ENCODE results near the gene RAD54L2.
"Not testable (repeated sequence)": the region's sequence is repeated elsewhere in the genome, so short reads cannot be mapped to it uniquely, and the experiment has no call there.

RAD54L2 gene

GRCh38 chr3:51535146-51536019, 3.1 kb upstream of the RAD54L2 start:
- no peak for DNase-seq (ENCODE audit: extremely low read depth, low read depth)
- TF ChIP-seq CTCF (IDR thresholded peaks at IDR 0.05; ENCODE audit: low read depth, low read length) = no peak

- not testable (repeated sequence) for DNase-seq (ENCODE audit: extremely low read depth, low read depth)
These were observed 888 bp upstream of the RAD54L2 start for GRCh38 chr3:51537631-51538030.

- DNase-seq (ENCODE audit: extremely low read depth, low read depth) = no peak
- no peak for TF ChIP-seq CTCF (IDR thresholded peaks at IDR 0.05; ENCODE audit: low read depth, low read length)
These were observed 432 bp upstream of the RAD54L2 start for GRCh38 chr3:51538115-51538458.

- peak; percentile 7 for DNase-seq (ENCODE audit: extremely low read depth, low read depth)
- no peak for TF ChIP-seq CTCF (IDR thresholded peaks at IDR 0.05; ENCODE audit: low read depth, low read length)
These were observed 897 bp downstream of the RAD54L2 start for GRCh38 chr3:51539291-51539941.

GRCh38 chr3:51542596-51542995, 4.1 kb downstream of the RAD54L2 start:
- not testable (repeated sequence) for DNase-seq (ENCODE audit: extremely low read depth, low read depth)

- DNase-seq (ENCODE audit: extremely low read depth, low read depth) = no peak
- no peak for TF ChIP-seq CTCF (IDR thresholded peaks at IDR 0.05; ENCODE audit: low read depth, low read length)
These were observed 5.7 kb downstream of the RAD54L2 start for GRCh38 chr3:51544011-51544775.

GRCh38 chr3:51547274-51547673, 8.8 kb downstream of the RAD54L2 start:
- TF ChIP-seq CTCF (IDR thresholded peaks at IDR 0.05; ENCODE audit: low read depth, low read length) = no peak
- DNase-seq (ENCODE audit: extremely low read depth, low read depth) = no peak

GRCh38 chr3:51549311-51549710, 10.8 kb downstream of the RAD54L2 start:
- TF ChIP-seq CTCF (IDR thresholded peaks at IDR 0.05; ENCODE audit: low read depth, low read length) = no peak
- DNase-seq (ENCODE audit: extremely low read depth, low read depth) = no peak
